ENCODE measurements around the gene RPS6KB2.

DNA sequence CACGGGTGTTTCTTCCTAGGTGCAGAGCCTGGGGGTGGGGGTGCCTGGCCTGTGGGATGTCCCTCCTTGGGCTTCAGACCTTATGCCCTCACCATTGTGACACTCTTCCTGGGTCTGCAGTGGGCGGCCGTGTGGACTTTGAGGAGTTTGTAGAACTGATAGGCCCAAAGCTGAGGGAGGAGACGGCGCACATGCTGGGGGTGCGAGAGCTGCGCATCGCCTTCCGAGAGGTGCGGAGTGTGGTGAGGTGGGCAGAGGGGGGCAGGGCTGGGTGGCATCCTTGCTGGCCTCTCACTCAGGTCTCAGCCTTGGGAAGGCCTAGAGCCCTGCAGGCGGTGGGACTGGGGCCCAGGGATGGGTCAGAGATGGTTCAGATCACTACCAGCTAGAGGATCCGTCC is 29.2 kb downstream of the RPS6KB2 start:
- TF ChIP-seq, protein P1, sequence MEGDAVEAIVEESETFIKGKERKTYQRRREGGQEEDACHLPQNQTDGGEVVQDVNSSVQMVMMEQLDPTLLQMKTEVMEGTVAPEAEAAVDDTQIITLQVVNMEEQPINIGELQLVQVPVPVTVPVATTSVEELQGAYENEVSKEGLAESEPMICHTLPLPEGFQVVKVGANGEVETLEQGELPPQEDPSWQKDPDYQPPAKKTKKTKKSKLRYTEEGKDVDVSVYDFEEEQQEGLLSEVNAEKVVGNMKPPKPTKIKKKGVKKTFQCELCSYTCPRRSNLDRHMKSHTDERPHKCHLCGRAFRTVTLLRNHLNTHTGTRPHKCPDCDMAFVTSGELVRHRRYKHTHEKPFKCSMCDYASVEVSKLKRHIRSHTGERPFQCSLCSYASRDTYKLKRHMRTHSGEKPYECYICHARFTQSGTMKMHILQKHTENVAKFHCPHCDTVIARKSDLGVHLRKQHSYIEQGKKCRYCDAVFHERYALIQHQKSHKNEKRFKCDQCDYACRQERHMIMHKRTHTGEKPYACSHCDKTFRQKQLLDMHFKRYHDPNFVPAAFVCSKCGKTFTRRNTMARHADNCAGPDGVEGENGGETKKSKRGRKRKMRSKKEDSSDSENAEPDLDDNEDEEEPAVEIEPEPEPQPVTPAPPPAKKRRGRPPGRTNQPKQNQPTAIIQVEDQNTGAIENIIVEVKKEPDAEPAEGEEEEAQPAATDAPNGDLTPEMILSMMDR (IDR thresholded peaks at IDR 0.05) = no peak
- no peak for TF ChIP-seq EZH2 (IDR thresholded peaks at IDR 0.05; ENCODE audit: borderline replicate concordance, insufficient read depth, low read depth, low read length, poor library complexity, severe bottlenecking)
